ENCODE results near the gene MMP23B.

The MMP23B gene

GRCh38 chr1:1602968-1603506, 28.9 kb upstream of the MMP23B start:
- FAIRE-seq = no peak

- FAIRE-seq = no peak
Observed at GRCh38 chr1:1603671-1604373, 28.2 kb upstream of the MMP23B start.

DNA sequence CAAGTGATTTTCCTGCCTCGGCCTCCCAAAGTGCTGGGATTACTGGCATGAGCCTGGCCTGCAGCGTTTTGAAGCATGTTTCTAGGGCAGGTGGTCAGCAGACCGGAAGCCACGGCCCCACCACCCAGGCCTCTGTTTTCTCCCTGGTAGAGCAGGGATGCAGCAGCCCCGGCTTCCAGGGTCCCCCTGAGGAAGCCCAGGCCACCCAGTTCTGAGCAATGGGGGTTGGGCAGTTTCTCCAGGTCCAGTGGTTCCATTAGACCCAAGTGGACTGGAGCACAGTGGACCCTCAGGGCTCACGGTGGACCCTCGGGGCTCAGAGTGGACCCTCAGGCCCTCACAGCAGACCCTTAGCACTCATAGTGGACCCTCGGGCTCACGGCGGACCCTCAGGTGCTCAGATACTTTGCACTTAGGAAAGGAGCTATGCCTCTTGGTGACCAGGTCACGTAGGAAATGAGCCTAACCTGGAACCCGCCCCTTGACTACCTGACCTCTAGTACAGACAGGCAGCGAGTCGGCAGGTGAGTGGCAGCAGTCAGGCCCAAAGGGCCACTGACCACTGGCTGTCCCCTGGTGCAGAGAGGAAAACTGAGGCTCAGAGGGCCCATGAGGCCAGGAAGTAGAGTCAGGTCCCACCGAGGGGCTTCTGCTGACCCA, 27.5 kb upstream of the MMP23B start:
- no peak for FAIRE-seq

DNA sequence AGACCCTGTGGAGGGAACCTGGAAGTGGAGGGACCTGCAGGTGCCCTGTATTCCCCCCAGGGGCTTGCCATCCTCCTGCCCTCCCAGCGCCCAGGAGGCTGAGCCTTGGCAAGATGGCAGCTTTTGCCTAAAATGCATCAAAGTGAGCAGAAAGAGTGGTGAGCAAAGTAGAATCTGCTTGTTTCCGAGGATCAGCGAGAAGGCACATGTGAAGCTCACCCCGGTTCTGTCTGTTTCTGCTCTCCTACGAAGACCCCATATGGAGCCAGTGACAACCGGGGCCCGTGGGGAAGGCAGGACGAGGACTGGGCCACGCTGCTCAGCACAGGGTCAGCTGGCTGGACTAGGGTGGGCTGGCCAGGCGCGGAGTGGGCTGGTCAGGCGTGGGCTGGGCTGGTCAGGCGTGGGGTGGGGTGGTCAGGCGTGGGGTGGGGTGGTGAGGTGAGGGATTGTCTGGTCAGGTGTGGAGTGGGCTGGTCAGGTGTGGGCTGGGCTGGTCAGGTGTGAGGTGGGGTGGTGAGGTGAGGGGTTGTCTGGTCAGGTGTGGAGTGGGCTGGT, 26.9 kb upstream of the MMP23B start:
- no peak for FAIRE-seq

DNA sequence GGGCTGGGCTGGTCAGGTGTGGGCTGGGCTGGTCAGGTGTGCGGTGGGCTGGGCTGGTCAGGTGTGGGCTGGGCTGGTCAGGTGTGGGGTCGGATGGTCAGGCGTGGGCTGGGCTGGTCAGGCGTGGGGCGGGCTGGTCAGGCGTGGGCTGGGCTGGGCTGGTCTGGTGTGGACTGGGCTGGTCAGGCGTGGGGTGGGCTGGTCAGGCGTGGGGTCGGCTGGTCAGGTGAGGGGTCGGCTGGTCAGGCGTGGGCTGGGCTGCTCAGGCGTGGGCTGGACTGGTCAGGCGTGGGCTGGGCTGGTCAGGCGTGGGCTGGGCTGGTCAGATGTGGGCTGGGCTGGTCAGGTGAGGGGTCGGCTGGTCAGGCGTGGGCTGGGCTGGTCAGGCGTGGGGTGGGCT, 26.2 kb upstream of the MMP23B start:
- no peak for FAIRE-seq

DNA sequence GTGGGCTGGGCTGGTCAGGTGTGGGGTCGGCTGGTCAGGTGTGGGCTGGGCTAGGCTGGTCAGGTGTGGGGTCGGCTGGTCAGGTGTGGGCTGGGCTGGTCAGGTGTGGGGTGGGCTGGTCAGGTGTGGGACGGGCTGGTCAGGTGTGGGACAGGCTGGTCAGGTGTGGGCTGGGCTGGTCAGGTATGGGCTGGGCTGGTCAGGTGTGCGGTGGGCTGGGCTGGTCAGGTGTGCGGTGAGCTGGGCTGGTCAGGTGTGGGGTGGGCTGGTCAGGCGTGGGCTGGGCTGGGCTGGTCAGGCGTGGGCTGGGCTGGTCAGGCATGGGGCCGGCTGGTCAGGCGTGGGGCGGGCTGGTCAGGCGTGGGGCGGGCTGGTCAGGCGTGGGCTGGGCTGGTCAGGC, 25.7 kb upstream of the MMP23B start:
- no peak for FAIRE-seq

- FAIRE-seq = no peak
Observed at GRCh38 chr1:1609822-1610485, 22.0 kb upstream of the MMP23B start.

DNA sequence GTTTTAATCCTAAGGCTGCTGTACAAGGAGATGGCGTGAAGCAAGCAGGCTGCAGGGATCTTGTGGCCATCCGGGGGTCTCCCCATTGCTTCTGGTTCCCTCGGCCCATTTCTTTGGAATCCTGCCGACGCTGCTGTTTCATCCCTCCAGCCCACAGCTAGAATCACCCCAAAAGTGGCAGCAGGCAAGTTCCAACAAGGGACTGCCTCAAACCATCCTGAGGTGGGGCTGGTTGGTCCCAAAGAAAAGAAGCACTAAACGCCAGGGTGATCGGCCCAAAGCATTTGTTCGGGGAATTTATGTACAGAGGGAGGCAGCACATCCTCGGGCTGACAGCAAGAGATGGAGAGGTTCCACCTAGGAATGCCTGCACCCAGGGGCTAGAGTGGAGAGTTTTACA, 21.2 kb upstream of the MMP23B start:
- no peak for FAIRE-seq

- FAIRE-seq = no peak
Observed at GRCh38 chr1:1612104-1612400, 19.9 kb upstream of the MMP23B start.

GRCh38 chr1:1613509-1614082, 18.4 kb upstream of the MMP23B start:
- FAIRE-seq = no peak

- no peak for FAIRE-seq
Observed at GRCh38 chr1:1614204-1614953, 17.6 kb upstream of the MMP23B start.

GRCh38 chr1:1614954-1615255, 17.1 kb upstream of the MMP23B start:
- no peak for FAIRE-seq

- FAIRE-seq = no peak
Observed at GRCh38 chr1:1615256-1616044, 16.5 kb upstream of the MMP23B start, which contains the start of gene MIB2. MIB2 (plus strand) TSS chr1:1615500; CDS start chr1:1623453, 7,953 bp downstream.

DNA sequence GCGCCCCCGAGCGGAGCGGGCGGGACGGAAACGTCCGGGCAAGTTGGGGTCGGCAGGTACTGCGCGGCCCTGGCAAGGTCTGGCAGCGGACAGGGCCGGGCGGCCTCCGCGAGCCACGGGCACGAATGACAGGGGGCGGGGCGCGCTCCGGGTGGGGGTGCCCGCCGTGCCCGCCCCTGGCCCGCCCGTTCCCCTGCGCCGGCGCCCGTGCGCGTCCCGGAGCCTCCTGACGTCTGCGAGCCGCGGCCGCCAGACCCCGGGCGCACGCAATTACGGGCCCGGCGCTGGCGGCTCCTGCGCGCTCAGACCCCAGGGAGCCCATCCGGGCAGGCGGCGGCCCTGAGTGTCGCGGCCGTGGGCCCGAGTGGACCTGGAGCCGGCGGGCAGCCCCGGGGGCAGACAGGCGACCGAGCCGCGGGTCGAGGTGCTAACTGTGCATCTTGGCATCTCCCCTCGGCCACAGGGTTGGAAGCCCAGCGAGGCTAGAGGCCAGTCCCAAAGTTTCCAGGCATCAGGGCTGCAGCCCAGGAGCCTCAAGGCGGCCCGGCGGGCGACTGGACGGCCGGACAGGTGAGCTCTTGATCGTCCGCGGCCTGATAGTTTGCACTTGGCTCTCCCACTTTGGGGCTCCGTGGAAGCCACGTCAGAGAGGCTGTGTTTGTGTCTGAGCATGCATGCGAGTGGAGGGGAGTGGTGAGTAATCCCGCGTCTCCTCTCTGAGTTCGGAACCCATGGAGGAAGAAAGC, 15.8 kb upstream of the MMP23B start:
- no peak for FAIRE-seq

GRCh38 chr1:1616838-1617237, 15.1 kb upstream of the MMP23B start:
- no peak for FAIRE-seq

- no peak for FAIRE-seq
Observed at GRCh38 chr1:1617516-1617915, 14.5 kb upstream of the MMP23B start.

GRCh38 chr1:1617925-1618324, 14.0 kb upstream of the MMP23B start:
- FAIRE-seq = no peak

DNA sequence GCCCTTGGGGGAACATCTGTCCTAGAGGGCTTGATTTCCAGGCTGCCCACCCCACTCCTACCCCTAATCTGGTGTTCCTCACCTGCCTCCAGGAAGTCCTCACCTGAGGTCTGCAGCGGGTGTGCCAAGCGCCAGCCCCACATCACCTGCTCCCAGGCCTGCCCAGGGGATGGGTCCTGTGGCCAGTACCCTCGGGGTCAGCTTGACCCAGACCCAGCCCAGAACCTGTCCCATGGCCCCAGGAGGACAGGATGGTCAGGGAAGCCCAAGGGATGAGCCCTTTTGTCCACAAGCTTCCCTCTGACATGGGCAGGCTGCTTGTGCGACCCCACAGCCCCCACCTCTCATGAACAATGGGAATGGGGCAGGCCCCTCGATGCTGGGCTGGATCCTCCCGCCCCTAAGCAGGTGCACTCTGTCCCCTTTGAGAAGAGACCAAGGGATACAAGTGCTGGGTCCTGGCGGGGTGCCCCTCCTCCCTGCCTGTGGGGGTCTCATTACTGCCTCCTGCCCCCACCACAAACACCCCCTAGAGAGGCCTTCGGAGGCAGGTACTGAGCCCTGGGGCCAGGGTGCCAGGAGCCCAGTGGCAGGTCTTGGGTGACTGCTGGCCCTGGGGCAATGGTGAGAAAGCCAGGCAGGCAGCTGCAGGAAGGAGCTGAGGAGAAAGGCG, 13.4 kb upstream of the MMP23B start:
- FAIRE-seq = no peak

GRCh38 chr1:1619917-1620361, 12.0 kb upstream of the MMP23B start:
- FAIRE-seq = no peak

- FAIRE-seq = no peak
Observed at GRCh38 chr1:1620433-1621139, 11.4 kb upstream of the MMP23B start.

Data from endometrium (tissue), 2 donors.